Loucy (cell line): Measurements from ENCODE around the gene GATB.

Experiments
- CTCF ChIP-seq: fragments of 200-600 bp; sonication (generic); conservative IDR thresholded peaks from 2 replicates; pipeline ENCODE4 v1.5.1; 2014; ENCODE audit warnings: mild to moderate bottlenecking, antibody characterized with exemption, low read length
- EZH2phosphoT487 ChIP-seq: fragments of 200-600 bp; IDR thresholded peaks from 2 replicates; pipeline ENCODE4 v1.6.1; 2018; ENCODE audit warnings: antibody characterized with exemption, mild to moderate bottlenecking, moderate library complexity, borderline replicate concordance

GRCh38 chr4:151651496-151651895 lies 109.3 kb downstream of the GATB start:
- TF ChIP-seq CTCF (no peak), EZH2phosphoT487 (no peak)
